ENCODE measurements around the gene RBMS3. TPM values are rescaled to one million over a fixed set of nuclear protein-coding genes. Genes with fewer than 3 reads are reported as not detected.

The RBMS3 gene
- total RNA-seq, 2 donors from 2014 or later = 31.7 to 45.1 TPM

DNA sequence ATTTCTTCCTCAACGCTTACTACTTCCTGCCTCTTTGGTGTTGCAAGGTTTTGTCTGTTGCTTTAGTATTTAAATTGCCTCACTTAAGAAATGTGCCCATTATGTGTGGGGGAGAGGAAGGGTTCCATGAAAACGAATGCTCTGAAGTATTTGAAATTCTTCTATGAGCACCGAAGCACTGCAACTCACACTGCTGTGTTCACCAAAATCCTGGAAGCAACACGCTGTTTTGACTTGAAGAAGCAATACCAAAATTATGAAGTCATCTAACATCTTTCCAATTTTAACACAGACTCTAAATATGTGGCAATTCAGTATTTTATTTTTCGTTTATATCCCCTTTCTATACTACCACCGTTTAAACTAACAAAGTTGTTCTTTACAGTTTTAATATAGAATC is 101.5 kb downstream of the RBMS3 start:
- Histone ChIP-seq H3K4me1 (replicated peaks) (no peaks in the 10 kb centered on the region), H3K4me3 (no peak overlapping the region), H3K27me3 (replicated peaks; ENCODE audit: insufficient read depth) (no peaks in the 10 kb centered on the region), H3K9me3 (no peaks in the 10 kb centered on the region), H3K27ac (no peak overlapping the region), H3K36me3 (no peaks in the 10 kb centered on the region)
- no peak for DNase-seq (ENCODE audit: low spot score)
- 80% methylated on average over 6 of the region's 6 CpGs for WGBS
- intact Hi-C loops (cut with DNase I) = loop anchor here (10.0 kb wide), 1 partner anchor 98 kb away; the partner anchor contains the start of gene RBMS3
- no peak for TF ChIP-seq POLR2AphosphoS5 (IDR thresholded peaks at IDR 0.05)
- TF ChIP-seq, protein P1, sequence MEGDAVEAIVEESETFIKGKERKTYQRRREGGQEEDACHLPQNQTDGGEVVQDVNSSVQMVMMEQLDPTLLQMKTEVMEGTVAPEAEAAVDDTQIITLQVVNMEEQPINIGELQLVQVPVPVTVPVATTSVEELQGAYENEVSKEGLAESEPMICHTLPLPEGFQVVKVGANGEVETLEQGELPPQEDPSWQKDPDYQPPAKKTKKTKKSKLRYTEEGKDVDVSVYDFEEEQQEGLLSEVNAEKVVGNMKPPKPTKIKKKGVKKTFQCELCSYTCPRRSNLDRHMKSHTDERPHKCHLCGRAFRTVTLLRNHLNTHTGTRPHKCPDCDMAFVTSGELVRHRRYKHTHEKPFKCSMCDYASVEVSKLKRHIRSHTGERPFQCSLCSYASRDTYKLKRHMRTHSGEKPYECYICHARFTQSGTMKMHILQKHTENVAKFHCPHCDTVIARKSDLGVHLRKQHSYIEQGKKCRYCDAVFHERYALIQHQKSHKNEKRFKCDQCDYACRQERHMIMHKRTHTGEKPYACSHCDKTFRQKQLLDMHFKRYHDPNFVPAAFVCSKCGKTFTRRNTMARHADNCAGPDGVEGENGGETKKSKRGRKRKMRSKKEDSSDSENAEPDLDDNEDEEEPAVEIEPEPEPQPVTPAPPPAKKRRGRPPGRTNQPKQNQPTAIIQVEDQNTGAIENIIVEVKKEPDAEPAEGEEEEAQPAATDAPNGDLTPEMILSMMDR (IDR thresholded peaks at IDR 0.05) = no peak
- no peak for TF ChIP-seq POLR2A (IDR thresholded peaks at IDR 0.05)

DNA sequence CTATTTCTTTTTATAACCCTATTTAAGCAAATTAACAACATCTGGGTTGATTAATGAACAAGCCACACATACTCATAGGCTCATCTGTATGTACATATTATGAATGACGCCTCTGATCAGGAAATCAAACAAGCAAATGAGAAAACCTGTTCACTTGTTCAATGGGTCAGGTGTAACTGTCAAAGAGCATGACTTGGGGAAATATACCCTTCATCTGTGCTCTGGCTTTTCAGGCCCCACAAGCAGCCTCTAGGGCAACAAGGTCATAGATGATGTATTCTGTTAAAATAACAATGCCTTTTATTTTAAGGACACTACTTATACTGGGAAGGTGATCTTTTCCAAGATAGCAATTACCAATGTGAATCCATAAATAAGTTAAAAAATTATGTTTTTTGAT is 102.0 kb downstream of the RBMS3 start:
- DNase-seq (ENCODE audit: low spot score) = no peak
- TF ChIP-seq POLR2A (IDR thresholded peaks at IDR 0.05) = no peak
- TF ChIP-seq POLR2AphosphoS5 (IDR thresholded peaks at IDR 0.05) = no peak
- TF ChIP-seq, protein P1 (IDR thresholded peaks at IDR 0.05) = no peak
- H3K27ac ChIP-seq = no peak overlapping the region
- no peaks in the 10 kb centered on the region for H3K27me3 ChIP-seq (replicated peaks; ENCODE audit: insufficient read depth)
- WGBS = 96% methylated on average over 1 of the region's 1 CpG
- intact Hi-C loops (cut with DNase I) = loop anchor here (10.0 kb wide), 1 partner anchor 98 kb away; the partner anchor contains the start of gene RBMS3
- H3K4me3 ChIP-seq = no peak overlapping the region
- H3K36me3 ChIP-seq = no peaks in the 10 kb centered on the region
- no peaks in the 10 kb centered on the region for H3K4me1 ChIP-seq (replicated peaks)
- H3K9me3 ChIP-seq = no peaks in the 10 kb centered on the region

DNA sequence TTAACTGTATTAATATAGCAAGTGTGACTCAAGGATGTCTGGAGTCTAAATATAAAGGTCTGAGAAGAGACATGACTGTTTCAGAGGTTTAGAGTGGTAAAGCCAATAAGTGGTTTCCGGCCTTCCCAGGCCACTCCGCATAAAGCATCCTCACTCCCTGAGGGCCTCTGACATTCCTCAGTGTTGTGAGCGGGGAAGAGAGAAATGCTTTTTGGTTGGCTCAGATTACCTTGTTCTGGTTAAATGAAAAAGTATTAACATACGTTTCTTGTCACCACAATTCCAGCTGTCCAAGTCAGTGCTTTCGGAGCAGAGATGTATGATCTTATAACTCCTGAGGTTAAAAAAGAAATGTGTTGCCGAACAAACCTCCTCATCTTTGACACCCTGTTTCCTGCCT is 103.8 kb downstream of the RBMS3 start:
- intact Hi-C loops (cut with DNase I) = loop anchor here (10.0 kb wide), 1 partner anchor 100 kb away; the partner anchor contains the start of gene RBMS3
- 57% methylated on average over 6 of the region's 6 CpGs for WGBS
- TF ChIP-seq POLR2A (IDR thresholded peaks at IDR 0.05) (no peak), POLR2AphosphoS5 (IDR thresholded peaks at IDR 0.05) (no peak)
- TF ChIP-seq, protein P1 (IDR thresholded peaks at IDR 0.05) = no peak
- Histone ChIP-seq H3K9me3 (no peaks in the 10 kb centered on the region), H3K4me3 (no peak overlapping the region), H3K36me3 (no peaks in the 10 kb centered on the region), H3K27me3 (replicated peaks; ENCODE audit: insufficient read depth) (no peaks in the 10 kb centered on the region), H3K4me1 (replicated peaks) (no peaks in the 10 kb centered on the region), H3K27ac (peak overlapping the region in 1 of 2 donors; percentile 8)
- DNase-seq (ENCODE audit: low spot score) = no peak

DNA sequence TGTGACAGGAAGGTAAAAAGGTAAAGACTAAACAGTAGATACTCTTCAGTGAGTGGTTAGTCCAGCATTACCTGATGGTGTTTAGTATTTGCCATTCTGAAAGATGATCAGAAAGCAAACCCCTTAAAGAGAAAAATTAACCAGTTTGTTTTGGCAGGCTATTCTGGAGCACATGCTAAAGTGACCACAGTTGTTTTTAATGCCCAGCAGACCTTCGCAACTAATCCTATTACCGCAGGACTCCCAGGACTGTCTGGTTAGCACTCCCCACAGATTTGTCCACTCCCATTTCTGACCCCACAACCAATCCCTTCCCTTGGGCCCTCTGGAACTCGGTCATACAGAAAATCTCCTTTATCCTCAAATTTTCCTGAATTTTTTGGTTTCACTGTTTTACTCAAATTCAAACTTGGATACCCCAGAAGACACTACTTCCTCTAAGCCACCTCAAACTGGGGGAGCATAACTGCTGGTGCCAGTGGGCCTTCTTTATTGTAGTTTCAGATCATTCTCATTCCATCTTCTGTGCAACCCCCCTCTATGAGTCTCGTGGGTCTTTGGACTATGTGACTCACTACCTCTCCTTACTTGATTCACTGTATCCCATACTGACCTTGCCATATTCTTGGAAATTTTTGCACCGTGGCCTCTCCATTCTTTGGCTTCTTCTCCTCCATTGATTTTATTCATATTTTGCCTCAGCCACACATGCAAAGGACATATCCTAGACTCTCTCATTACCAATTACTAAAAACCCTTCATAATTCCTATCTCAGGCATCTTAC is 104.4 kb downstream of the RBMS3 start:
- H3K9me3 ChIP-seq = no peaks in the 10 kb centered on the region
- WGBS = 82% methylated on average over 5 of the region's 5 CpGs
- peak overlapping the region in 1 of 2 donors; percentile 8 for H3K27ac ChIP-seq
- no peaks in the 10 kb centered on the region for H3K27me3 ChIP-seq (replicated peaks; ENCODE audit: insufficient read depth)
- H3K4me3 ChIP-seq = no peak overlapping the region
- intact Hi-C loops (cut with DNase I) = loop anchor here (10.0 kb wide), 1 partner anchor 100 kb away; the partner anchor contains the start of gene RBMS3
- no peak for DNase-seq (ENCODE audit: low spot score)
- H3K36me3 ChIP-seq = no peaks in the 10 kb centered on the region
- no peak for TF ChIP-seq POLR2A (IDR thresholded peaks at IDR 0.05)
- TF ChIP-seq, protein P1 (IDR thresholded peaks at IDR 0.05) = no peak
- no peak for TF ChIP-seq POLR2AphosphoS5 (IDR thresholded peaks at IDR 0.05)
- H3K4me1 ChIP-seq (replicated peaks) = no peaks in the 10 kb centered on the region
